ENCODE data around the gene TICRR.
A peak's percentile ranks its signal among the peaks of the same experiment; 100 is the strongest.

TICRR gene

GRCh38 chr15:89672221-89673164, 97.2 kb downstream of the TICRR start:
- no peak for DNase-seq (ENCODE audit: low spot score)

- peak; percentile 71 for DNase-seq (ENCODE audit: low spot score)
Observed at GRCh38 chr15:89673165-89673512, 97.9 kb downstream of the TICRR start.

- DNase-seq (ENCODE audit: low spot score) = no peak
Observed at GRCh38 chr15:89674526-89674925, 99.3 kb downstream of the TICRR start.

GRCh38 chr15:89675606-89676005, 100.3 kb downstream of the TICRR start:
- DNase-seq (ENCODE audit: low spot score) = no peak

- DNase-seq (ENCODE audit: low spot score) = no peak
Observed at GRCh38 chr15:89677381-89677780, 102.1 kb downstream of the TICRR start.
